Activated CD8-positive, alpha-beta T cell treated with anti-CD3 and anti-CD28 coated beads for 36 hours (primary cell): ENCODE results near the gene CNTNAP2. TPM values are rescaled to one million over a fixed set of nuclear protein-coding genes. Genes with fewer than 3 reads are reported as not detected.
"Not testable (repeated sequence)": the region's sequence is repeated elsewhere in the genome, so short reads cannot be mapped to it uniquely, and the experiment has no call there.

Source experiments
- ATAC-seq: fragments of 200-7000 bp; cut with Tn5 transposase; one replicate; pipeline ENCODE4 v1.10.0; 2021; ENCODE audit warnings: mild to moderate bottlenecking, moderate library complexity
- CTCF ChIA-PET: fragments of 350-600 bp; sonication (Branson Sonifier 250); formaldehyde crosslinking; loops from one replicate; lab custom pipeline; 2021; ENCODE audit warnings: antibody characterized with exemption; lab: Charles Lee
- POLR2A ChIA-PET: fragments of 350-600 bp; sonication (Branson Sonifier 250); formaldehyde crosslinking; loops from one replicate; lab custom pipeline; 2021; ENCODE audit warnings: antibody characterized with exemption; lab: Charles Lee
- DNase-seq: peaks from one replicate; pipeline ENCODE4 v3.0.0-alpha.2; 2020
- H3K27ac Mint-ChIP-seq: one replicate; pipeline ENCODE4 v1.8.0; 2021; ENCODE audit warnings: mild to moderate bottlenecking, mixed read lengths
- H3K27me3 Mint-ChIP-seq: one replicate; pipeline ENCODE4 v1.8.0; 2021; ENCODE audit warnings: mixed read lengths
- H3K36me3 Mint-ChIP-seq: one replicate; pipeline ENCODE4 v1.8.0; 2021; ENCODE audit warnings: low read depth, mixed read lengths
- H3K4me1 Mint-ChIP-seq: one replicate; pipeline ENCODE4 v1.8.0; 2021; ENCODE audit warnings: low read depth, mixed read lengths
- H3K4me3 Mint-ChIP-seq: one replicate; pipeline ENCODE4 v1.8.0; 2021; ENCODE audit warnings: mild to moderate bottlenecking, moderate library complexity, mixed read lengths
- H3K9me3 Mint-ChIP-seq: one replicate; pipeline ENCODE4 v1.8.0; 2021; ENCODE audit warnings: mixed read lengths
- CTCF ChIP-seq: fragments of 200-600 bp; IDR thresholded peaks from one replicate; pipeline ENCODE4 v1.8.0; 2022; ENCODE audit warnings: antibody characterized with exemption, mild to moderate bottlenecking
- intact Hi-C: fragments of 100-400 bp; cut with micrococcal nuclease; formaldehyde crosslinking; loops from one replicate; pipeline ENCODE4 v1.10.0; 2022
- total RNA-seq, 2 experiments: library from RNA; stranded (reverse); gene quantifications; one replicate each; pipeline ENCODE4 v1.2.3, GENCODE V29; 2021

Gene CNTNAP2
- total RNA-seq, 2 experiments from 2014 or later, result not detected

- ATAC-seq (no peak), DNase-seq (no peak)
- Mint-ChIP-seq H3K27me3 (no peaks in the 10 kb centered on the region), H3K9me3 (peaks cover 2% of the 10 kb centered on the region), H3K4me1 (no peaks in the 10 kb centered on the region), H3K27ac (no peak overlapping the region), H3K4me3 (no peak overlapping the region), H3K36me3 (no peaks in the 10 kb centered on the region)
- intact Hi-C loops, result no loop called here
- TF ChIP-seq CTCF, result no peak
- ChIA-PET CTCF (no interaction called here), POLR2A (interaction anchor here (0.7 kb wide), 1 partner anchor 14 kb away, joined by 3 read pairs; no protein-coding TSS in a partner anchor)
Observed at GRCh38 chr7:146235195-146235594, 118.6 kb downstream of the CNTNAP2 start.

GRCh38 chr7:146242661-146243060, 126.1 kb downstream of the CNTNAP2 start:
- Mint-ChIP-seq H3K4me1 (no peaks in the 10 kb centered on the region), H3K27me3 (no peaks in the 10 kb centered on the region), H3K9me3 (peaks cover 2% of the 10 kb centered on the region), H3K27ac (no peak overlapping the region), H3K4me3 (no peak overlapping the region), H3K36me3 (no peaks in the 10 kb centered on the region)
- no peak for TF ChIP-seq CTCF
- DNase-seq, result no peak
- POLR2A ChIA-PET, result no interaction called here
- intact Hi-C loops, result no loop called here
- CTCF ChIA-PET, result no interaction called here
- ATAC-seq, result no peak

GRCh38 chr7:146247991-146248390, 131.4 kb downstream of the CNTNAP2 start:
- H3K4me3 Mint-ChIP-seq, H3K9me3 Mint-ChIP-seq, H3K27me3 Mint-ChIP-seq, H3K4me1 Mint-ChIP-seq, intact Hi-C loops, DNase-seq, ATAC-seq, H3K36me3 Mint-ChIP-seq, POLR2A ChIA-PET, CTCF ChIA-PET, H3K27ac Mint-ChIP-seq: not testable (repeated sequence)

- H3K4me3 Mint-ChIP-seq, CTCF ChIA-PET, DNase-seq, H3K4me1 Mint-ChIP-seq, H3K27ac Mint-ChIP-seq, intact Hi-C loops, H3K9me3 Mint-ChIP-seq, H3K27me3 Mint-ChIP-seq, H3K36me3 Mint-ChIP-seq, ATAC-seq: not testable (repeated sequence)
- POLR2A ChIA-PET, result interaction anchor here (0.6 kb wide), 2 partner anchors 12 to 14 kb away, joined by 3 to 5 read pairs; no protein-coding TSS in a partner anchor
Observed at GRCh38 chr7:146248744-146249143, 132.1 kb downstream of the CNTNAP2 start.

GRCh38 chr7:146249272-146249671, 132.7 kb downstream of the CNTNAP2 start:
- CTCF ChIA-PET, result no interaction called here
- no peaks in the 10 kb centered on the region for H3K4me1 Mint-ChIP-seq
- no peak for DNase-seq
- POLR2A ChIA-PET, result interaction anchor here (0.6 kb wide), 2 partner anchors 13 to 14 kb away, joined by 3 to 5 read pairs; no protein-coding TSS in a partner anchor
- peaks cover 11% of the 10 kb centered on the region for H3K9me3 Mint-ChIP-seq
- no peaks in the 10 kb centered on the region for H3K36me3 Mint-ChIP-seq
- no peak overlapping the region for H3K4me3 Mint-ChIP-seq
- H3K27me3 Mint-ChIP-seq, result no peaks in the 10 kb centered on the region
- no peak overlapping the region for H3K27ac Mint-ChIP-seq
- no peak for ATAC-seq
- no peak for TF ChIP-seq CTCF
- intact Hi-C loops, result no loop called here

- DNase-seq, result no peak
- Mint-ChIP-seq H3K27me3 (no peaks in the 10 kb centered on the region), H3K4me3 (no peak overlapping the region), H3K36me3 (no peaks in the 10 kb centered on the region), H3K27ac (no peak overlapping the region), H3K9me3 (peaks cover 10% of the 10 kb centered on the region), H3K4me1 (no peaks in the 10 kb centered on the region)
- CTCF ChIA-PET, result no interaction called here
- intact Hi-C loops, result no loop called here
- TF ChIP-seq CTCF, result no peak
- POLR2A ChIA-PET, result no interaction called here
- ATAC-seq, result no peak
Observed at GRCh38 chr7:146255609-146256008, 139.0 kb downstream of the CNTNAP2 start.
